ENCODE data around the gene TARS3. TPM values are rescaled to one million over a fixed set of nuclear protein-coding genes. Genes with fewer than 3 reads are reported as not detected.

The TARS3 gene
- total RNA-seq, 1 experiment from 2014 or later: 14.1 TPM

GRCh38 chr15:101625184-101625583 lies 99.1 kb downstream of the TARS3 start:
- no peaks in the 10 kb centered on the region for H3K27me3 ChIP-seq (ENCODE audit: insufficient read depth, low read length)
- H3K27me3 Mint-ChIP-seq (ENCODE audit: low read depth): no peaks in the 10 kb centered on the region
- no peaks in the 10 kb centered on the region for H4K20me1 ChIP-seq (ENCODE audit: control insufficient read depth, insufficient read depth, insufficient read length)
- H3K4me1 ChIP-seq (ENCODE audit: insufficient read depth, low read length): no peaks in the 10 kb centered on the region
- no peak overlapping the region for H3K27ac Mint-ChIP-seq
- no peaks in the 10 kb centered on the region for H3K23me2 ChIP-seq (ENCODE audit: insufficient read length, low read depth, low read length, poor library complexity, severe bottlenecking)
- no peak overlapping the region for H3K23ac ChIP-seq (ENCODE audit: insufficient read length, low read depth, low read length)
- peaks cover 14 to 27% of the 10 kb centered on the region in 2 experiments for H3K4me1 Mint-ChIP-seq
- no peak overlapping the region for H3K14ac ChIP-seq (ENCODE audit: insufficient read depth, low read length)
- DNase-seq: no peak
- no peak overlapping the region for H3K4me2 ChIP-seq (ENCODE audit: insufficient read depth, insufficient read length, low read length)
- H3K9ac ChIP-seq (ENCODE audit: extremely low read depth, insufficient read length, low read length): no peak overlapping the region
- H4K91ac ChIP-seq (ENCODE audit: insufficient read length, low read depth, low read length): no peak overlapping the region
- H2AFZ ChIP-seq (ENCODE audit: low read length): no peak overlapping the region
- H3K79me2 ChIP-seq (ENCODE audit: insufficient read depth, low read length): 0 out of 2 replicates have a peak, but pooled peaks cover 2% of the 10 kb centered on the region
- no peak overlapping the region for H3K27ac ChIP-seq (ENCODE audit: insufficient read length, low read depth, low read length)
- H3K56ac ChIP-seq (ENCODE audit: insufficient read length, low read depth, low read length): no peak overlapping the region
- H2BK12ac ChIP-seq (ENCODE audit: insufficient read length, low read depth, low read length): no peak overlapping the region
- H2AK5ac ChIP-seq (ENCODE audit: insufficient read length, low read length): no peak overlapping the region
- peaks cover 23 to 35% (median 23%) of the 10 kb centered on the region in 3 experiments for H3K36me3 Mint-ChIP-seq (ENCODE audit: insufficient read depth in 1 of 3, low read depth in 3 of 3)
- no peak overlapping the region for H2BK20ac ChIP-seq (ENCODE audit: low read depth, low read length, poor library complexity, severe bottlenecking)
- no peak overlapping the region for H3K18ac ChIP-seq (ENCODE audit: insufficient read length, low read depth, low read length)
- H3K79me1 ChIP-seq (ENCODE audit: insufficient read depth, low read depth, low read length, poor library complexity, severe bottlenecking): no peaks in the 10 kb centered on the region
- no CpG with 5 or more reads among the region's 1 CpG for WGBS (ENCODE audit: extremely low coverage, insufficient read length, low lambda C conversion rate)
- H2BK5ac ChIP-seq (ENCODE audit: insufficient read length, low read length): no peak overlapping the region
- no peak for TF ChIP-seq CTCF (conservative IDR thresholded peaks at IDR 0.05)
- H3K9me3 Mint-ChIP-seq: peaks cover 21 to 30% of the 10 kb centered on the region in 2 experiments
- H4K5ac ChIP-seq (ENCODE audit: insufficient read length, low read depth, low read length): no peak overlapping the region
- H3T11ph ChIP-seq (ENCODE audit: low read length): no peak overlapping the region
- H3K9me3 ChIP-seq (ENCODE audit: control insufficient read depth, low read depth, low read length): no peaks in the 10 kb centered on the region
- H2BK120ac ChIP-seq (ENCODE audit: low read depth, low read length, poor library complexity, severe bottlenecking): no peak overlapping the region
- no peak overlapping the region for H3K4ac ChIP-seq (ENCODE audit: low read depth, low read length)
- no peak overlapping the region for H4K8ac ChIP-seq (replicated peaks; ENCODE audit: insufficient read length, low read depth, low read length)
- no peak overlapping the region for H3K4me3 Mint-ChIP-seq
- H2BK15ac ChIP-seq (ENCODE audit: low read depth, low read length): no peak overlapping the region
